ENCODE measurements around the gene RNF220. TPM values are rescaled to one million over a fixed set of nuclear protein-coding genes. Genes with fewer than 3 reads are reported as not detected.

Gene RNF220
- total RNA-seq, 6 experiments from 2014 or later: 42.1 to 54.7 (median 51.9) TPM

DNA sequence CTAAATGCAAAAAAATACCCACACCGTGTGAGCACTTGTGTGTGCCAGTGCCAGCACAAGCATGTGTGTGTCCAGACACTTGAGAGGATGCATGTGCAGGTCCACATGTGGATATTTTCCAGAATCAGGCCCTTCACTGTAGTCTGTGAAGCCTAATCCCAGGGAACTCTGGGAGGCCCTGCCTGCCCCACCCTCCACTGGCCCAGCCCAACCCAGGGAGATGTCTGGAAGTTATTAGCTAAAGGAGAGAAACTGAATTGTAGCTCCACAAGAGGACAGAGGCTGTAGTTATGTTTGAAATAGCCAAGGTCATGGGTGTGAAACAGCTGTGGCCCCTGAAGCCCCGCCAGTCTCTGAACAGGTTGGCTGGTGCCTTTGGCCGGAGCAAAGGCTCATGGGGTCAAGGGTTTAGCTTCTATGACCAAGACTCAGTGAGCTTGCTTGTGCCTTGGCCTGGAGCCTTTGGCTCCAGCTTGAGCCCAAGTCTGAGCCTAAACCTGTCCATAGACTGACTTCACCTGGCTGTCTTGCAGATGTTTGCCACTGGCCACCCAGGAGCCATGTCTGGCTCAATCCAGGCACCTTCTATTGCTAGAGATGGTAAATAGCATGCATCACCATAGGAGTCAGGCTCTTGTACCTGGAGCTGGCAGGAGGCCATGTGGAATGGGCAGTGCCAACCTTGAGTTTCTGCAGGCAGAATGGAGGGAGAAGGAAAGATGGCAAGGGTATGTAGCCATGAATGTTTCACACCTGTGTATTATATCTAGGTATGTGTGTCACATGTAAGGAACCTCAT lies 199.3 kb downstream of the RNF220 start:
- Mint-ChIP-seq H3K36me3 (ENCODE audit: low read depth) (no peaks in the 10 kb centered on the region), H3K4me3 (no peak overlapping the region), H3K4me1 (ENCODE audit: low read depth) (peaks cover 20% of the 10 kb centered on the region), H3K27me3 (ENCODE audit: insufficient read depth) (peaks cover 5% of the 10 kb centered on the region; the same call in 1 of the 2 replicates), H3K9me3 (no peaks in the 10 kb centered on the region), H3K27ac (no peak overlapping the region)
- TF ChIP-seq, protein P1, sequence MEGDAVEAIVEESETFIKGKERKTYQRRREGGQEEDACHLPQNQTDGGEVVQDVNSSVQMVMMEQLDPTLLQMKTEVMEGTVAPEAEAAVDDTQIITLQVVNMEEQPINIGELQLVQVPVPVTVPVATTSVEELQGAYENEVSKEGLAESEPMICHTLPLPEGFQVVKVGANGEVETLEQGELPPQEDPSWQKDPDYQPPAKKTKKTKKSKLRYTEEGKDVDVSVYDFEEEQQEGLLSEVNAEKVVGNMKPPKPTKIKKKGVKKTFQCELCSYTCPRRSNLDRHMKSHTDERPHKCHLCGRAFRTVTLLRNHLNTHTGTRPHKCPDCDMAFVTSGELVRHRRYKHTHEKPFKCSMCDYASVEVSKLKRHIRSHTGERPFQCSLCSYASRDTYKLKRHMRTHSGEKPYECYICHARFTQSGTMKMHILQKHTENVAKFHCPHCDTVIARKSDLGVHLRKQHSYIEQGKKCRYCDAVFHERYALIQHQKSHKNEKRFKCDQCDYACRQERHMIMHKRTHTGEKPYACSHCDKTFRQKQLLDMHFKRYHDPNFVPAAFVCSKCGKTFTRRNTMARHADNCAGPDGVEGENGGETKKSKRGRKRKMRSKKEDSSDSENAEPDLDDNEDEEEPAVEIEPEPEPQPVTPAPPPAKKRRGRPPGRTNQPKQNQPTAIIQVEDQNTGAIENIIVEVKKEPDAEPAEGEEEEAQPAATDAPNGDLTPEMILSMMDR (IDR thresholded peaks at IDR 0.05): no peak
- no peak for DNase-seq

DNA sequence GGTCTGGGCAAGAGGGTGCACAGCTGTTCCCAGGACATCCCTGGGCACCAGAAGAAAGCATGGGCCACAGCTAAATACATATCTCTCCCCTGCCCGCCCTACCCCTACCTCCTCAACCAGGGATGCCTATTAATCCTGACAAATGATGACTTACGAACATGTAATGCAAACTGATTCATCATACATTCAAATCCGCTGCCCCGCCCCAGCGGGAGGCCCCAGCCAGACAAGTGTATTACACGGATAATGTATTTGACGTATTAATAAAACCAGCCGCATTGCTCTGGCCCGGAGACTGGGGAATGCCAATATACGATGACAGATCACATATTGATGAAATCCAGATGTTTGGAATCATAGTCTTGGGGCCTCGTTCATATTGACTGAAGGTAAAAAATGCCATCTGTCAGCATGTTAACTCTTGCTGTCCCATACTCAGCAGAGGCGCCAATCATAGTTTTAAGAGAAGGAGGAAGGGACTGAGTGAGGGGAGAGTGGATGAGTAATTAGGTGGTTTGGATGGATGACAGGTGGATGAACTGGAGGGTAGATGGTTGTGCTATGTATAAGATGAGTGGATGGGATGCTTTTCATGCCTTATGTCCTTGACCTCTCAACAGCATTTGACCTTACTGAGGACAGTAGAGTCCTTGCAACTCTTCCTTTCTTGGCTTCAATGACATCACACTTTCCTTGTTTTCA lies 201.0 kb downstream of the RNF220 start:
- Mint-ChIP-seq H3K9me3 (no peaks in the 10 kb centered on the region), H3K4me3 (no peak overlapping the region; the same call in 1 of the 2 replicates)

DNA sequence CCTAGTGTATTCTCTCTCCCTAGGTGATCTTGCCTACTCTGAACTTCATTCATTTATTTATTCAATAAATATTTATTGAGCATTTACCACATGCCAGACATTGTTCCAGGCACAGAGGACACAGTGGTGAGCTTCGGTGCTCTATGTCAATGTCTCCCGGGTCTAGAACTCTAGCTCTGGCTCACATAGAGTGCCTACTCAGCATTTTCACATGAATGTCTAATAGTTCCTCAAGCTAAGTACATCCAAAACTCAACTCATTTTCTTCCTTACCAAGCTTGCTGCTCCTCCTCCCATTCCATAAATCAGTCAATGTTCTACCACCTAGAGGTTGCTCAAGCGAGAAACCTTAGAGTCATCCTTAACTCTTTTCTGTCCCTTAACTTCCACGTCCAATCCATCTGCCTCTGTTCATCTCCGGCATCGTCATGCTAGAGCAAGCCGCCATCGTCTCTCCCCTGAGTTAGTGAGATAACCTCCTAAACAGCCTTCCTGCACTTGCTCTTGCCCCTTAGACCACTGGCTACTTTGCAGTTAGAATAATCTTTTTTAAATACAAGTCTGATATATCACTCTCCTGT lies 201.7 kb downstream of the RNF220 start:
- peaks cover 5% of the 10 kb centered on the region for H3K27me3 Mint-ChIP-seq (ENCODE audit: insufficient read depth)
- H3K4me3 Mint-ChIP-seq: no peak overlapping the region
- H3K27ac Mint-ChIP-seq: no peak overlapping the region
- peaks cover 20% of the 10 kb centered on the region for H3K4me1 Mint-ChIP-seq (ENCODE audit: low read depth)
- DNase-seq: no peak
- H3K9me3 Mint-ChIP-seq: no peaks in the 10 kb centered on the region
- no peaks in the 10 kb centered on the region for H3K36me3 Mint-ChIP-seq (ENCODE audit: low read depth)
- TF ChIP-seq, protein P1 (IDR thresholded peaks at IDR 0.05): no peak

More for the DNA sequence above, 201.0 kb downstream of the RNF220 start:
- Mint-ChIP-seq H3K27me3 (ENCODE audit: insufficient read depth) (peaks cover 5% of the 10 kb centered on the region), H3K36me3 (ENCODE audit: low read depth) (no peaks in the 10 kb centered on the region), H3K27ac (no peak overlapping the region), H3K4me1 (ENCODE audit: low read depth) (peaks cover 20% of the 10 kb centered on the region)
- TF ChIP-seq, protein P1 (IDR thresholded peaks at IDR 0.05): no peak
- DNase-seq: no peak

DNA sequence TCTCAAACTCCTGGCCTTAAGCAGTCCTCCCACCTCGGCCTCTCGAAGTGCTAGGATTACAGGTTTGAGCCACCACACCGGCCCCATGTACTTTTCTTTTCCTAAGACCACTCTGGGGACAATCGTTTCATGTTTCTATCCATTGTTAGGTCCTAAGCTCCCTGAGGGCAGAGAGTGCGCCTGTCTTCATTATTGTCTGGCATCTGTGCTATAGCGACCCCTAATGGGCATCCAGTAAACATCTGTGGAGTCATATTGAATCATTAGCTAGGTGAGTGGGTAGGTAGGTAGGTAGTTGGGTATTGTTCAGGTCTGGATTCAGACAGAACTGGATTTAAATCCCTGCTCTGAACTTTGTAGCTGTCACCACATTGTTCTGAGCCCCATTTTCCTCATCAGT lies 203.1 kb downstream of the RNF220 start:
- peaks cover 20% of the 10 kb centered on the region for H3K4me1 Mint-ChIP-seq (ENCODE audit: low read depth)
- DNase-seq: no peak
- H3K27ac Mint-ChIP-seq: no peak overlapping the region
- TF ChIP-seq, protein P1 (IDR thresholded peaks at IDR 0.05): peak; percentile 70
- H3K27me3 Mint-ChIP-seq (ENCODE audit: insufficient read depth): peaks cover 5% of the 10 kb centered on the region
- no peak overlapping the region for H3K4me3 Mint-ChIP-seq
- H3K9me3 Mint-ChIP-seq: no peaks in the 10 kb centered on the region
- H3K36me3 Mint-ChIP-seq (ENCODE audit: low read depth): no peaks in the 10 kb centered on the region

DNA sequence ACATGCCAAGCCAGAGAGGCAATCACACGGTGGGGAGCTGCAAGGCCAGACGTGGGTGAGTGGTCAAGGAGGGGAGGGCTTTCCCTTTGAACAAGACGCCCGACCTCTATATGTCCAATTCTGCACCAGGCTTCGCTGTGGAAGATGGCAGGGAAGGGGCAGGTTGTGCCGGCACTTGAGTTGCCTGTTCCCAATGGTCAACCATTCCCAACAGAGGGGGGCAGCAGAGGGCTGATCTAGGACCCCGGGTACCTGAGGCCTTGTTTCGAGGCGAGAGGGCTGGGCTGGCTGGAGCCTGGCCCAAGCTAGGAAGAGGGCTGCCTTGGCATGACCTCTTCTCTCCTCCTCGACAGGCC lies 204.3 kb downstream of the RNF220 start:
- peaks cover 20% of the 10 kb centered on the region for H3K4me1 Mint-ChIP-seq (ENCODE audit: low read depth)
- TF ChIP-seq, protein P1 (IDR thresholded peaks at IDR 0.05): peak; percentile 89
- no peak overlapping the region for H3K4me3 Mint-ChIP-seq
- DNase-seq: peak; percentile 46
- H3K9me3 Mint-ChIP-seq: no peaks in the 10 kb centered on the region
- no peaks in the 10 kb centered on the region for H3K36me3 Mint-ChIP-seq (ENCODE audit: low read depth)
- no peak overlapping the region for H3K27ac Mint-ChIP-seq
- H3K27me3 Mint-ChIP-seq (ENCODE audit: insufficient read depth): no peaks in the 10 kb centered on the region; the same call in 1 of the 2 replicates
